Skeletal muscle satellite cell (primary cell): ENCODE measurements around the gene NEK6.

Experiments
- H3K27me3 ChIP-seq: 2 replicates; pipeline ENCODE4 v1.7.0; 2013; ENCODE audit warnings: low read length; ENCODE audit not compliant: control insufficient read depth, insufficient read depth
- H3K36me3 ChIP-seq: 2 replicates; pipeline ENCODE4 v1.7.0; 2013; ENCODE audit warnings: mild to moderate bottlenecking, control low read depth, low read length; ENCODE audit not compliant: insufficient read depth
- H3K4me1 ChIP-seq: 2 replicates; pipeline ENCODE4 v1.7.0; 2013; ENCODE audit warnings: low read length; ENCODE audit not compliant: control insufficient read depth, insufficient read depth
- H3K4me2 ChIP-seq: 2 replicates; pipeline ENCODE4 v1.7.0; 2013; ENCODE audit warnings: mild to moderate bottlenecking, low read length
- H3K4me3 ChIP-seq: 2 replicates; pipeline ENCODE4 v1.7.0; 2013; ENCODE audit warnings: low read length
- H3K9ac ChIP-seq: 2 replicates; pipeline ENCODE4 v1.7.0; 2013; ENCODE audit warnings: mild to moderate bottlenecking, low read depth, low read length, moderate library complexity
- H3K9me3 ChIP-seq: replicated peaks from 2 replicates; pipeline ENCODE4 v1.7.0; 2013; ENCODE audit warnings: mild to moderate bottlenecking, control low read depth, low read length

Gene NEK6

DNA sequence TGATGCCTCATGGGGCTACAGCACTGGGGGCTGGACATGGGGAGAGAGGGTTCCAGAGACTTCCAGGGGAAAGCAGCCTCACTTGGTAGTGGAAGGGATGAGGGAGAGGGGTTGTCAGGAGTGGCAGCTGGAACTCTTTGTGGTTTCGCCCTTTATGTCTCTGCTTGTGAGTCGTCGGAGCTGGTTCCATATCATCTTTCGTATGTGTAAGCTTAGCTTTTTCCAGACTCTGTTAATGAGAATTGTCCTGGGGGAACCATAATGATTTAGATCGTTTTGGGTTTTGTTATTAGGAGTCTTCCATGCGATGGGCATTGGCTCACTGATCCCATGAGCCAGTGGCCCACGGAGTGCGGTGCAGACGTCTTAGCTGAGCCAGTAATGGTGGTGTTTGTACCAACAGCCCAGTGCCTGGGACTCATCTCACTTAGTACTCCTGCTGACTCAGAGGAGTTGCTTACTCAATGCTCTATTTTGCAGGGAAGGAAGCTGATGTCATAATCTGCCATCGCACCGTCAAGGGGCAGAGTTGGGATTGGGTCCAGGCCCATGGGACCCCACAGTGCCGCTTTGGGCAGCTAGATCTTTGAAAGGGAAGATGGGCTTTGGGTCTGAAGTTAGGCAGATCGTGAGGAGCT, 48.5 kb downstream of the NEK6 start:
- peak overlapping the region; percentile 54 for H3K9ac ChIP-seq
- no peaks in the 10 kb centered on the region for H3K9me3 ChIP-seq
- H3K36me3 ChIP-seq, result peaks cover 72% of the 10 kb centered on the region
- H3K27me3 ChIP-seq, result no peaks in the 10 kb centered on the region
- peak overlapping the region; percentile 5 for H3K4me3 ChIP-seq
- peaks cover 40% of the 10 kb centered on the region for H3K4me1 ChIP-seq
- peak overlapping the region; percentile 19 for H3K4me2 ChIP-seq

- H3K36me3 ChIP-seq, result peaks cover 73% of the 10 kb centered on the region
- H3K27me3 ChIP-seq, result no peaks in the 10 kb centered on the region
- H3K4me1 ChIP-seq, result peaks cover 40% of the 10 kb centered on the region
- H3K9me3 ChIP-seq, result no peaks in the 10 kb centered on the region
- no peak overlapping the region for H3K4me3 ChIP-seq
- no peak overlapping the region for H3K4me2 ChIP-seq
- peak overlapping the region; percentile 38 for H3K9ac ChIP-seq
These were observed 49.8 kb downstream of the NEK6 start for GRCh38 chr9:124307379-124308030.

- Histone ChIP-seq H3K27me3 (no peaks in the 10 kb centered on the region), H3K4me2 (no peak overlapping the region), H3K4me1 (peaks cover 40% of the 10 kb centered on the region), H3K36me3 (peaks cover 72% of the 10 kb centered on the region), H3K9me3 (no peaks in the 10 kb centered on the region), H3K9ac (peak overlapping the region; percentile 27), H3K4me3 (no peak overlapping the region)
These were observed 51.1 kb downstream of the NEK6 start for GRCh38 chr9:124308606-124309491.

DNA sequence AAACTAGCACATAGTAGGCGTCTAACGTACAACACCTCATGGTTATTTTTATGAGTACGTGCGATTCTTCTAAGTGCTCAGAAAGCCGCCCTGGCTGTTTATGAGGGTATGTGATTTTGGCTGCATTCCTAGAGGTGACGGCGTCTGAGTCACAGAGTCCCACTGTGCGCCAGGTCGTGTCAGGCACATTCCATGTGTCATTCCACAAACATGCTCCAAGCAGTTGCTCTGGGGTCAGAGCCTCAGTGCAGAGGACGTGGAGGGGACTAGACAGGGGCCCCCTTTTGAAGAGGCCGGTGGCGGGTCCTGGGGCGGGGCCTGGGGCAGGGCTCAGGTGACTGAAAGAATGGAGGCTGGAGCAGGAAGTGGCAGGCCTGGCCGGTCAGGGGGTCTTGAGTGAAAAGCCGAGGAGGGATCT, 51.9 kb downstream of the NEK6 start:
- H3K9ac ChIP-seq, result peak overlapping the region; percentile 47
- no peaks in the 10 kb centered on the region for H3K9me3 ChIP-seq
- H3K36me3 ChIP-seq, result peaks cover 70% of the 10 kb centered on the region
- H3K4me1 ChIP-seq, result peaks cover 40% of the 10 kb centered on the region
- no peaks in the 10 kb centered on the region for H3K27me3 ChIP-seq
- peak overlapping the region; percentile 36 for H3K4me2 ChIP-seq
- peak overlapping the region; percentile 13 for H3K4me3 ChIP-seq

- H3K4me2 ChIP-seq, result no peak overlapping the region
- H3K27me3 ChIP-seq, result no peaks in the 10 kb centered on the region
- no peaks in the 10 kb centered on the region for H3K9me3 ChIP-seq
- peaks cover 83% of the 10 kb centered on the region for H3K36me3 ChIP-seq
- H3K4me1 ChIP-seq, result peaks cover 31% of the 10 kb centered on the region
- H3K9ac ChIP-seq, result no peak overlapping the region
- no peak overlapping the region for H3K4me3 ChIP-seq
These were observed 53.5 kb downstream of the NEK6 start for GRCh38 chr9:124311283-124311682.

DNA sequence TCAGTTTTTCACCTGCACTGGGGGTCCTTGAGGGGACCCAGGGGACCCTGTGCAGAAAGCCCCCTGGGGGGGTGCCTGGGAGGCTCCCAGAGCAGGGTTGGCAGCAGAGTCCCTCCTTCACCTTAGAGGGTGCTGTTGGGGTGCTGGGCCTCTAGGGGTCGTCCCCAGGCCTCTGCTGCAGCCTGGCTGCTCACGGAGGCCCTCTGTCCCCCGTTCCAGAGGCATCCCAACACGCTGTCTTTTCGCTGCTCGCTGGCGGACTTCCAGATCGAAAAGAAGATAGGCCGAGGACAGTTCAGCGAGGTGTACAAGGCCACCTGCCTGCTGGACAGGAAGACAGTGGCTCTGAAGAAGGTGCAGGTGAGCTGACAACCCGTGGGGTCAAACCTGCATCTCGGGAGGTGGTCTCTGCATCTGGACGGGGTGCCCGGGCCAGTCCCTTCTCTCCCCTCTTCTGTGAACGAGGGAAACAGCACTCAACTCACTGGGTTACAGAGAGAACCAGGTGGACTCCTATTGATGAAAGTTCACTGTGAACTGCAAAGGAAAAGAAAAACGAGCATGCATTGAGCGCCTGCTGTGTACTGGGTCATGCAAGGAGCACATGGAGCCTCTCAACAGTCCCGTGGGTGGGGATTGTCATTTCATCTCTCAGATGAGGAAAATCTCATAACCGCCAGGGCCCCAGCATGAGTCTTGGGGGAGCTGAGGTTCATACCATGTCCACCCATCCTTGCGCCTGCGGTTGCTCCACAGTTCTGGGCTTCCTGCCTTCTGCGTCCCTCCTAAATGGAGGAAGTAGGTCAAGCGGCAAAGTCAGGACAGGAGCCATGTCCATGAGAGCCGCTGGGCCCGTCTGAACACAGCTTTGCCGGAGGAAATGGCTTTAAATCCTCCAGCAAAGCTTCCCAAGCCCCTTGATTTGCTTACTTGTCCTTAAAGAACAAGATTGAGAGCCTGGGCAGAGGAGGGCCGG, 54.8 kb downstream of the NEK6 start:
- Histone ChIP-seq H3K36me3 (peaks cover 85% of the 10 kb centered on the region), H3K4me1 (peaks cover 19% of the 10 kb centered on the region)

GRCh38 chr9:124313940-124314339, 56.2 kb downstream of the NEK6 start:
- Histone ChIP-seq H3K9me3 (no peaks in the 10 kb centered on the region), H3K4me2 (no peak overlapping the region), H3K36me3 (peaks cover 83% of the 10 kb centered on the region), H3K4me1 (peaks cover 15% of the 10 kb centered on the region), H3K4me3 (no peak overlapping the region), H3K9ac (no peak overlapping the region), H3K27me3 (no peaks in the 10 kb centered on the region)

More for the DNA sequence above, 54.8 kb downstream of the NEK6 start:
- no peaks in the 10 kb centered on the region for H3K9me3 ChIP-seq
- H3K4me3 ChIP-seq, result no peak overlapping the region
- no peak overlapping the region for H3K9ac ChIP-seq
- H3K4me2 ChIP-seq, result no peak overlapping the region
- H3K27me3 ChIP-seq, result no peaks in the 10 kb centered on the region

- H3K4me2 ChIP-seq, result no peak overlapping the region
- no peaks in the 10 kb centered on the region for H3K27me3 ChIP-seq
- no peaks in the 10 kb centered on the region for H3K9me3 ChIP-seq
- H3K4me1 ChIP-seq, result peaks cover 3% of the 10 kb centered on the region
- H3K36me3 ChIP-seq, result peaks cover 81% of the 10 kb centered on the region
- H3K9ac ChIP-seq, result no peak overlapping the region
- no peak overlapping the region for H3K4me3 ChIP-seq
These were observed 58.1 kb downstream of the NEK6 start for GRCh38 chr9:124315882-124316281.

GRCh38 chr9:124320062-124320973, 62.6 kb downstream of the NEK6 start:
- H3K4me2 ChIP-seq, result no peak overlapping the region
- H3K27me3 ChIP-seq, result no peaks in the 10 kb centered on the region
- no peaks in the 10 kb centered on the region for H3K9me3 ChIP-seq
- H3K36me3 ChIP-seq, result peaks cover 84% of the 10 kb centered on the region
- peaks cover 3% of the 10 kb centered on the region for H3K4me1 ChIP-seq
- H3K4me3 ChIP-seq, result no peak overlapping the region
- H3K9ac ChIP-seq, result no peak overlapping the region

- H3K9ac ChIP-seq, result no peak overlapping the region
- H3K9me3 ChIP-seq, result no peaks in the 10 kb centered on the region
- H3K27me3 ChIP-seq, result no peaks in the 10 kb centered on the region
- H3K4me3 ChIP-seq, result no peak overlapping the region
- H3K4me1 ChIP-seq, result peaks cover 3% of the 10 kb centered on the region
- no peak overlapping the region for H3K4me2 ChIP-seq
- H3K36me3 ChIP-seq, result peaks cover 82% of the 10 kb centered on the region
These were observed 63.7 kb downstream of the NEK6 start for GRCh38 chr9:124321416-124321815.
